PFSK-1 (cell line): ENCODE measurements around the gene SNX2.

ENCODE experiments used
- FOXP2 ChIP-seq: optimal IDR thresholded peaks from 2 replicates; pipeline ENCODE3; 2011; ENCODE audit warnings: borderline replicate concordance, control low read depth, inconsistent platforms; ENCODE audit not compliant: insufficient read depth; ENCODE audit errors: extremely low read length, extremely low read depth
- POLR2AphosphoS5 ChIP-seq: IDR thresholded peaks from 2 replicates; pipeline ENCODE4 v1.6.1; 2012; ENCODE audit warnings: low read depth, mild to moderate bottlenecking, control low read depth, low read length, moderate library complexity
- REST ChIP-seq, 2 experiments: IDR thresholded peaks; 2 replicates each; pipeline versions ENCODE4 v1.6.1 to v1.8.0; 2011 to 2012; ENCODE audit warnings: low read depth in 2 of 2, low read length in 2 of 2, control low read depth in 1 of 2, inconsistent platforms in 1 of 2, mild to moderate bottlenecking in 1 of 2, moderate library complexity in 1 of 2; ENCODE audit not compliant: insufficient read depth in 1 of 2
- SIN3A ChIP-seq: IDR thresholded peaks from 2 replicates; pipeline ENCODE4 v1.6.1; 2012; ENCODE audit warnings: mild to moderate bottlenecking, low read length, moderate library complexity, borderline replicate concordance; ENCODE audit not compliant: insufficient read depth
- TAF1 ChIP-seq: IDR thresholded peaks from 2 replicates; pipeline ENCODE4 v1.6.1; 2012; ENCODE audit warnings: low read length, control low read depth, borderline replicate concordance; ENCODE audit not compliant: insufficient read depth

Gene SNX2

DNA sequence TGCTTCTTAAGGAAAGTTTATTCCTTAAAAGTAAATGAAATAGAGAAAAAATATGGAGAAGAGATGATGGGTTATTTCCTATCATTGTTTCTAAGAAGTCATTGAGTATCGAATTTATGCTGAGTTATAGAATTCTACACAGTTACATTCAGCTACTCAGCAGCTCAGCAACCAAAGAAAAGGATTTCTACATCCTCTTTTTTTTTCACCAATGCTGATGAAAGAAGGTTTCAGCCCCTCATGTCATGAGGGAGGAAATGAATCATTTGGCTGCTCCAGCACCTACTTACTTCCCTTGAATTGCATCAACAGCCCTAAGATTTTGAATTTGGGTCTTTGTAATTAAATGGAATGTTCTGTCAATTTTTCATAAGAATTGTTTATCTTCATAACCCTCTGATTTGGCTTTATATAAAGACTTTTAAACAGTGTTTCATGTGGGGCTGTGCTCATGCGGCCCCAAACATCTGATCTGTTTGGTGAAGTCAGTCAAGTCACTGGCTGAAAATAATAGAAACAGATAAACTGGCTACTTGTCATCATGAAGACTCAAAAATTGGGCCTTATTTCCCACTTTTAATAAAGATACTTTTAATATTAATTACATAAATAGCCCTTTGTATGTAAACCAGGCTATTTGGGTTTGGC is 18.5 kb upstream of the SNX2 start:
- no peak for TF ChIP-seq REST (IDR thresholded peaks at IDR 0.05; ENCODE audit: insufficient read depth in 1 of 2, low read depth in 2 of 2, low read length in 2 of 2)
- no peak for TF ChIP-seq POLR2AphosphoS5
- TF ChIP-seq FOXP2: no peak
- no peak for TF ChIP-seq SIN3A
- TF ChIP-seq TAF1: no peak

- no peak for TF ChIP-seq TAF1
- no peak for TF ChIP-seq SIN3A
- no peak for TF ChIP-seq REST (IDR thresholded peaks at IDR 0.05; ENCODE audit: insufficient read depth in 1 of 2, low read depth in 2 of 2, low read length in 2 of 2)
- TF ChIP-seq FOXP2: no peak
- TF ChIP-seq POLR2AphosphoS5: no peak
Observed at GRCh38 chr5:122757285-122757684, 17.6 kb upstream of the SNX2 start.

GRCh38 chr5:122759241-122760070 is 15.4 kb upstream of the SNX2 start:
- no peak for TF ChIP-seq POLR2AphosphoS5

DNA sequence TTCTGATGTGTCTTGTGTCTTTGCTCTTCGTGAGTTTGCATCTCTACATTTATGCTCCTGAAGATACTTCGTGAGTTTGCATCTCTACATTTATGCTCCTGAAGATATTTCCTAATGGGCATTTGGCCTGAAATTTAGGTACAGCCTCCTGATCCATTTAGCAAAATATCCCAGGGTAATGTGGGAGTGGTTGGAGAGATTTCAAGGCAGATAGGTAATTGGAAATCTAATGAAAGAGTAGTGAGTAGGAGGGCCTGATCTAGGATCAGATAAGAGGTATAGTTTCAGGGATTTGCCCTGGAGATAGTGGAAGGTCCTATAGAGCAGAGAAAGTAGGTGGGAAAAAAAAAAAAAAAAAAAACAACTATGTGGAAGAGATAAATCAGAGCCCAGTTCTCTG is 14.6 kb upstream of the SNX2 start:
- no peak for TF ChIP-seq POLR2AphosphoS5
- no peak for TF ChIP-seq TAF1
- no peak for TF ChIP-seq SIN3A
- no peak for TF ChIP-seq FOXP2
- TF ChIP-seq REST (IDR thresholded peaks at IDR 0.05; ENCODE audit: insufficient read depth in 1 of 2, low read depth in 2 of 2, low read length in 2 of 2): no peak

DNA sequence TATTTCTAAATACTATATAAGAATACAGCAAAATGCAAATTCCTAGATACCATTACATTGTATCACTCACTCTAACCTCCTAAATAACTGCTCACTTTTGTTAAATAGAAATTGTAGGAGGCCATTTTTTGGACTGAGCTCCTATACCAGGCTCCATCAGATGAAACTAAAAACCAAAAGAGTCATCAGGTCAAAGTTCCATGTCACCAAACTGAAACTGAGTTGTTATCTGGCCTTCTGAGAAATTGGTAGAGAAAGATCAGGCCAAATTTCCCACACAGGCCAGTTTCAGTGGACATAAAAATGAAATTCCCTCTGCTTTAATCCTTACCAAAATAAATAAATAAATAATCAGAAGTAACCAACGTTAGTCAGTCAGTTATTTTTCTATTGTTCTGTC is 13.8 kb upstream of the SNX2 start:
- TF ChIP-seq SIN3A (no peak), REST (IDR thresholded peaks at IDR 0.05; ENCODE audit: insufficient read depth in 1 of 2, low read depth in 2 of 2, low read length in 2 of 2) (no peak), FOXP2 (no peak), TAF1 (no peak), POLR2AphosphoS5 (no peak)
